H9 (cell line): ENCODE data around the gene DNMBP. TPM values are rescaled to one million over a fixed set of nuclear protein-coding genes. Genes with fewer than 3 reads are reported as not detected.

Experiments used
- DNase-seq: peaks from one replicate; pipeline ENCODE4 v3.0.0-alpha.2; 2017
- H2AFZ ChIP-seq: one replicate; pipeline ENCODE4 v1.6.1; 2013; ENCODE audit warnings: mild to moderate bottlenecking, low read length, control low read depth, moderate library complexity
- H2AK5ac ChIP-seq: 2 replicates; pipeline ENCODE4 v1.6.1; 2013; ENCODE audit warnings: low read length, control low read depth, mixed read lengths; ENCODE audit not compliant: insufficient read length
- H2BK120ac ChIP-seq: one replicate; pipeline ENCODE4 v1.6.1; 2013; ENCODE audit warnings: low read depth, mild to moderate bottlenecking, low read length, control low read depth, inconsistent platforms; ENCODE audit not compliant: poor library complexity, severe bottlenecking
- H2BK12ac ChIP-seq: 2 replicates; pipeline ENCODE4 v1.6.1; 2013; ENCODE audit warnings: low read length, control low read depth, mixed read lengths, low read depth; ENCODE audit not compliant: insufficient read length
- H2BK15ac ChIP-seq: 2 replicates; pipeline ENCODE4 v1.6.1; 2013; ENCODE audit warnings: low read depth, low read length, control low read depth
- H2BK20ac ChIP-seq: one replicate; pipeline ENCODE4 v1.6.1; 2013; ENCODE audit warnings: low read depth, mild to moderate bottlenecking, low read length, control low read depth, inconsistent platforms; ENCODE audit not compliant: poor library complexity, severe bottlenecking
- H2BK5ac ChIP-seq: 2 replicates; pipeline ENCODE4 v1.6.1; 2013; ENCODE audit warnings: low read length, control low read depth, mixed read lengths; ENCODE audit not compliant: insufficient read length
- H3K14ac ChIP-seq: 2 replicates; pipeline ENCODE4 v1.6.1; 2013; ENCODE audit warnings: low read length, control low read depth; ENCODE audit not compliant: insufficient read depth
- H3K18ac ChIP-seq: 2 replicates; pipeline ENCODE4 v1.6.1; 2013; ENCODE audit warnings: low read depth, mild to moderate bottlenecking, mixed read lengths, low read length, control low read depth; ENCODE audit not compliant: insufficient read length
- H3K23ac ChIP-seq: 2 replicates; pipeline ENCODE4 v1.6.1; 2013; ENCODE audit warnings: low read length, control low read depth, mixed read lengths, low read depth; ENCODE audit not compliant: insufficient read length
- H3K23me2 ChIP-seq: 2 replicates; pipeline ENCODE4 v1.6.1; 2013; ENCODE audit warnings: low read depth, mild to moderate bottlenecking, mixed read lengths, low read length, control low read depth; ENCODE audit not compliant: insufficient read length, poor library complexity, severe bottlenecking
- H3K27ac ChIP-seq: 2 replicates; pipeline ENCODE4 v1.5.1; 2013; ENCODE audit warnings: low read length, control low read depth, mixed read lengths, low read depth; ENCODE audit not compliant: insufficient read length
- H3K27me3 ChIP-seq: 2 replicates; pipeline ENCODE4 v1.6.1; 2013; ENCODE audit warnings: low read length, control low read depth, inconsistent platforms; ENCODE audit not compliant: insufficient read depth
- H3K4ac ChIP-seq: 2 replicates; pipeline ENCODE4 v1.6.1; 2013; ENCODE audit warnings: low read depth, mild to moderate bottlenecking, control low read depth, inconsistent platforms, low read length, moderate library complexity
- H3K4me1 ChIP-seq: 2 replicates; pipeline ENCODE4 v1.6.1; 2013; ENCODE audit warnings: low read length, control low read depth, inconsistent platforms; ENCODE audit not compliant: insufficient read depth
- H3K4me2 ChIP-seq: 2 replicates; pipeline ENCODE4 v1.6.1; 2013; ENCODE audit warnings: low read length, control low read depth, mixed read lengths; ENCODE audit not compliant: insufficient read length, insufficient read depth
- H3K56ac ChIP-seq: 2 replicates; pipeline ENCODE4 v1.6.1; 2013; ENCODE audit warnings: low read depth, mild to moderate bottlenecking, mixed read lengths, low read length, control low read depth; ENCODE audit not compliant: insufficient read length
- H3K79me1 ChIP-seq: 2 replicates; pipeline ENCODE4 v1.6.1; 2013; ENCODE audit warnings: low read depth, mild to moderate bottlenecking, moderate library complexity, low read length, control low read depth, inconsistent platforms; ENCODE audit not compliant: insufficient read depth, poor library complexity, severe bottlenecking
- H3K79me2 ChIP-seq: 2 replicates; pipeline ENCODE4 v1.6.1; 2013; ENCODE audit warnings: low read length, control low read depth, inconsistent platforms; ENCODE audit not compliant: insufficient read depth
- H3K9ac ChIP-seq: 2 replicates; pipeline ENCODE4 v1.6.1; 2013; ENCODE audit warnings: low read length, control low read depth, mixed read lengths; ENCODE audit not compliant: insufficient read length; ENCODE audit errors: extremely low read depth
- H3K9me3 ChIP-seq: one replicate; pipeline ENCODE4 v1.6.1; 2013; ENCODE audit warnings: low read depth, low read length, inconsistent platforms; ENCODE audit not compliant: control insufficient read depth
- H3T11ph ChIP-seq: one replicate; pipeline ENCODE4 v1.6.1; 2013; ENCODE audit warnings: mild to moderate bottlenecking, low read length, control low read depth, inconsistent platforms
- H4K20me1 ChIP-seq: one replicate; pipeline ENCODE4 v1.6.1; 2013; ENCODE audit not compliant: control insufficient read depth, insufficient read length, insufficient read depth
- H4K5ac ChIP-seq: 2 replicates; pipeline ENCODE4 v1.6.1; 2013; ENCODE audit warnings: low read depth, mild to moderate bottlenecking, mixed read lengths, low read length, control low read depth; ENCODE audit not compliant: insufficient read length
- H4K8ac ChIP-seq: replicated peaks from 2 replicates; pipeline ENCODE4 v1.6.1; 2013; ENCODE audit warnings: low read length, control low read depth, mixed read lengths, low read depth; ENCODE audit not compliant: insufficient read length
- H4K91ac ChIP-seq: 2 replicates; pipeline ENCODE4 v1.6.1; 2013; ENCODE audit warnings: low read depth, mild to moderate bottlenecking, moderate library complexity, mixed read lengths, low read length, control low read depth; ENCODE audit not compliant: insufficient read length
- H3K27ac Mint-ChIP-seq, 3 experiments: 2 replicates in 2 of 3; 3 replicates in 1 of 3; pipeline ENCODE4 v1.8.0; 2020 to 2021; ENCODE audit warnings: mixed read lengths in 3 of 3, mild to moderate bottlenecking in 1 of 3, moderate library complexity in 1 of 3
- H3K27me3 Mint-ChIP-seq: 2 replicates; pipeline ENCODE4 v1.8.0; 2021; ENCODE audit warnings: low read depth, mild to moderate bottlenecking, moderate library complexity, mixed read lengths
- H3K36me3 Mint-ChIP-seq, 3 experiments: 2 replicates in 2 of 3; 3 replicates in 1 of 3; pipeline ENCODE4 v1.8.0; 2020 to 2021; ENCODE audit warnings: low read depth in 3 of 3, mixed read lengths in 3 of 3; ENCODE audit not compliant: insufficient read depth in 1 of 3
- H3K4me1 Mint-ChIP-seq, 2 experiments: 2 replicates each; pipeline ENCODE4 v1.8.0; 2020; ENCODE audit warnings: mixed read lengths in 2 of 2
- H3K4me3 Mint-ChIP-seq, 2 experiments: 2 replicates in 1 of 2; 3 replicates in 1 of 2; pipeline ENCODE4 v1.8.0; 2020 to 2021; ENCODE audit warnings: mild to moderate bottlenecking in 2 of 2, mixed read lengths in 2 of 2, moderate library complexity in 1 of 2
- H3K9me3 Mint-ChIP-seq, 2 experiments: 2 replicates in 1 of 2; 3 replicates in 1 of 2; pipeline ENCODE4 v1.8.0; 2020; ENCODE audit warnings: mild to moderate bottlenecking in 2 of 2, mixed read lengths in 2 of 2, moderate library complexity in 1 of 2
- WGBS: extraction: QIAGEN DNeasy Blood & Tissue Kit; methylation state at CpG from one replicate; pipeline ENCODE4 v1.1.7; 2013; ENCODE audit warnings: missing lambda C conversion rate, low lambda C conversion rate, mixed read lengths; ENCODE audit not compliant: insufficient read length; ENCODE audit errors: extremely low coverage; 5-methylcytosine and 5-hydroxymethylcytosine counted together
- total RNA-seq: library from RNA; stranded (reverse); gene quantifications from 2 replicates; pipeline ENCODE4 v1.2.1, GENCODE V29; 2021
- TF ChIP-seq, protein P1 (sequence below): fragments of 200-600 bp; sonication (generic); conservative IDR thresholded peaks from 3 replicates; pipeline ENCODE4 v1.8.0; 2021; ENCODE audit warnings: antibody characterized with exemption, mild to moderate bottlenecking

DNMBP gene
- total RNA-seq, 1 experiment from 2014 or later, result 25.6 TPM

DNA sequence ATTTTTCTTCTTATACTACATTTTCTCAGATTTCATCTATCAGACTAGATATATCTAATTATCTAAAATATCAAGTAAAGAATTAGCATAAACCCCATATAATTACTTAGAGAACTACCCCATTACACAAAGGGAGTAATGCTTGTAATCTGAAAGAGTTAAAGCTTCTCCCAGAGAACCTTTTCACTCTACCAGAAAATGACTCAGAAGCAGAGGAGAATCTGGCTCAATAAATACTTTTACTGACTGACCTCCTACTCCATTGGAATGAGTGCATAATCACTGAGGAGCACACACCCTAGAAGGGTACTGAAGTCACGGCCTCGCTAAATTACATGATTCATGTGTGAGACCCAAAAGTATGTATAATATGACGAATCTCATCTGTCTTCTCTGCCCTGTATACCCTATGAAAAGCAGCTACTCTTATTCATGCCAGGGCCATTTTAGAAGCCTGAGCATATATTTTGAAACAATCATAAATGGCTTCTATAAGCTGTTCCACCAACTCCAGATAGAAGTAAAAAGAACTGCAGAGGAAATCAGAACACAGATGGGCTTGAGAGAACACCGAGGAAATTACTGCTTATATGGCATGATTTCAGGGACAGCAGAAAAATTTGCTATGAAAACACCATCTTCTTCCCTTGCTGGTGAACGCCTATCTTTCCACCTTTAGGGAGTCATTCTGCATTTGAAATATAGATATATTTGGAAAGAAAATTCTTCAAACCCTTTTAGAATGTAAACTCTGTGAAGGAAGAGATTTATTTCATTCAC is 32.7 kb downstream of the DNMBP start:
- Mint-ChIP-seq H3K9me3 (no peaks in the 10 kb centered on the region), H3K4me3 (no peak overlapping the region), H3K4me1 (peaks cover 16 to 26% of the 10 kb centered on the region in 2 experiments), H3K36me3 (no peaks in the 10 kb centered on the region), H3K27me3 (no peaks in the 10 kb centered on the region), H3K27ac (no peak overlapping the region)
- Histone ChIP-seq H2BK120ac (no peak overlapping the region), H2BK20ac (no peak overlapping the region), H3K56ac (no peak overlapping the region), H3K4me1 (no peaks in the 10 kb centered on the region), H3T11ph (no peak overlapping the region), H3K4ac (no peak overlapping the region), H3K9ac (no peak overlapping the region), H4K8ac (no peak overlapping the region), H3K79me1 (no peaks in the 10 kb centered on the region), H4K5ac (no peak overlapping the region), H3K79me2 (no peaks in the 10 kb centered on the region), H2AFZ (no peak overlapping the region), H2AK5ac (no peak overlapping the region), H3K27me3 (no peaks in the 10 kb centered on the region), H3K27ac (no peak overlapping the region), H3K14ac (no peak overlapping the region), H2BK5ac (no peak overlapping the region), H3K23me2 (no peaks in the 10 kb centered on the region), H2BK12ac (no peak overlapping the region), H3K18ac (no peak overlapping the region), H4K20me1 (no peaks in the 10 kb centered on the region), H2BK15ac (no peak overlapping the region), H3K23ac (no peak overlapping the region), H4K91ac (no peak overlapping the region), H3K4me2 (no peak overlapping the region), H3K9me3 (no peaks in the 10 kb centered on the region)
- no peak for DNase-seq
- TF ChIP-seq, protein P1, sequence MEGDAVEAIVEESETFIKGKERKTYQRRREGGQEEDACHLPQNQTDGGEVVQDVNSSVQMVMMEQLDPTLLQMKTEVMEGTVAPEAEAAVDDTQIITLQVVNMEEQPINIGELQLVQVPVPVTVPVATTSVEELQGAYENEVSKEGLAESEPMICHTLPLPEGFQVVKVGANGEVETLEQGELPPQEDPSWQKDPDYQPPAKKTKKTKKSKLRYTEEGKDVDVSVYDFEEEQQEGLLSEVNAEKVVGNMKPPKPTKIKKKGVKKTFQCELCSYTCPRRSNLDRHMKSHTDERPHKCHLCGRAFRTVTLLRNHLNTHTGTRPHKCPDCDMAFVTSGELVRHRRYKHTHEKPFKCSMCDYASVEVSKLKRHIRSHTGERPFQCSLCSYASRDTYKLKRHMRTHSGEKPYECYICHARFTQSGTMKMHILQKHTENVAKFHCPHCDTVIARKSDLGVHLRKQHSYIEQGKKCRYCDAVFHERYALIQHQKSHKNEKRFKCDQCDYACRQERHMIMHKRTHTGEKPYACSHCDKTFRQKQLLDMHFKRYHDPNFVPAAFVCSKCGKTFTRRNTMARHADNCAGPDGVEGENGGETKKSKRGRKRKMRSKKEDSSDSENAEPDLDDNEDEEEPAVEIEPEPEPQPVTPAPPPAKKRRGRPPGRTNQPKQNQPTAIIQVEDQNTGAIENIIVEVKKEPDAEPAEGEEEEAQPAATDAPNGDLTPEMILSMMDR, result no peak
- no CpG with 5 or more reads among the region's 5 CpGs for WGBS
